ENCODE data around the gene SYCE1L.
"Not testable (repeated sequence)": the region's sequence is repeated elsewhere in the genome, so short reads cannot be mapped to it uniquely, and the experiment has no call there.

SYCE1L gene

GRCh38 chr16:77206533-77206932 is 7.3 kb downstream of the SYCE1L start:
- DNase-seq (ENCODE audit: low read depth), result no peak

- DNase-seq (ENCODE audit: low read depth), result no peak
Observed at GRCh38 chr16:77207030-77207429, 7.8 kb downstream of the SYCE1L start.

GRCh38 chr16:77208382-77208781 is 9.2 kb downstream of the SYCE1L start:
- no peak for DNase-seq (ENCODE audit: low read depth)

GRCh38 chr16:77211880-77212740 is 12.9 kb downstream of the SYCE1L start:
- peak; percentile 64 for DNase-seq (ENCODE audit: low read depth)

- DNase-seq (ENCODE audit: low read depth), result peak; percentile 47
Observed at GRCh38 chr16:77212741-77213541, 13.7 kb downstream of the SYCE1L start.

- DNase-seq (ENCODE audit: low read depth), result no peak
Observed at GRCh38 chr16:77213542-77214106, 14.4 kb downstream of the SYCE1L start.

- no peak for DNase-seq (ENCODE audit: low read depth)
Observed at GRCh38 chr16:77214411-77215138, 15.4 kb downstream of the SYCE1L start.

- DNase-seq (ENCODE audit: low read depth), result no peak
Observed at GRCh38 chr16:77219437-77219836, 20.2 kb downstream of the SYCE1L start.

GRCh38 chr16:77220427-77220826 is 21.2 kb downstream of the SYCE1L start:
- DNase-seq (ENCODE audit: low read depth), result no peak

GRCh38 chr16:77221482-77221881 is 22.3 kb downstream of the SYCE1L start:
- no peak for DNase-seq (ENCODE audit: low read depth)

GRCh38 chr16:77223184-77223583 is 24.0 kb downstream of the SYCE1L start:
- DNase-seq (ENCODE audit: low read depth), result no peak

GRCh38 chr16:77225182-77225581 is 26.0 kb downstream of the SYCE1L start:
- no peak for DNase-seq (ENCODE audit: low read depth)

GRCh38 chr16:77227745-77228144 is 28.5 kb downstream of the SYCE1L start:
- DNase-seq (ENCODE audit: low read depth), result no peak

GRCh38 chr16:77231047-77231446 is 31.8 kb downstream of the SYCE1L start:
- DNase-seq (ENCODE audit: low read depth), result no peak

- no peak for DNase-seq (ENCODE audit: low read depth)
Observed at GRCh38 chr16:77233799-77234519, 34.8 kb downstream of the SYCE1L start.

- no peak for DNase-seq (ENCODE audit: low read depth)
Observed at GRCh38 chr16:77234611-77235010, 35.4 kb downstream of the SYCE1L start.

- peak; percentile 77 for DNase-seq (ENCODE audit: low read depth)
Observed at GRCh38 chr16:77236063-77236511, 36.9 kb downstream of the SYCE1L start.

- DNase-seq (ENCODE audit: low read depth), result no peak
Observed at GRCh38 chr16:77238593-77238992, 39.4 kb downstream of the SYCE1L start.

GRCh38 chr16:77242471-77242870 is 43.3 kb downstream of the SYCE1L start:
- DNase-seq (ENCODE audit: low read depth), result not testable (repeated sequence)

GRCh38 chr16:77246150-77246549 is 46.9 kb downstream of the SYCE1L start:
- DNase-seq (ENCODE audit: low read depth), result no peak

- no peak for DNase-seq (ENCODE audit: low read depth)
Observed at GRCh38 chr16:77250400-77250799, 51.2 kb downstream of the SYCE1L start.

Data from activated T-helper 1 cell treated with Interleukin-2 at 50 U/mL for 16 hours (primary cell).